IMR-90 (cell line): ENCODE data around the gene NPAS2. TPM values are rescaled to one million over a fixed set of nuclear protein-coding genes. Genes with fewer than 3 reads are reported as not detected.

Experiments used
- ATAC-seq: fragments of 200-7000 bp; cut with Tn5 transposase; 2 replicates; pipeline ENCODE4 v1.9.1; 2020; ENCODE audit warnings: low read depth, mild to moderate bottlenecking, moderate library complexity
- BruUV-seq: library from RNA; stranded (reverse); fragments of 400-500 nt; replicated peaks from 2 replicates; lab custom pipeline; 2021; lab: Mats Ljungman, UMichigan
- CTCF ChIA-PET: fragments of 300-600 bp; formaldehyde crosslinking; extraction: SDS; loops from one replicate; lab custom pipeline; 2021; ENCODE audit warnings: antibody characterized with exemption; lab: Yijun Ruan, JAX
- POLR2A ChIA-PET: fragments of 300-600 bp; sonication (Branson Sonifier 250); formaldehyde crosslinking; loops from one replicate; lab custom pipeline; 2022; ENCODE audit warnings: antibody characterized with exemption; ENCODE audit not compliant: unreplicated experiment; lab: Charles Lee
- DNase-seq: peaks from one replicate; pipeline ENCODE4 v3.0.0; 2013
- H2AFZ ChIP-seq: replicated peaks from 2 replicates; pipeline ENCODE3; 2013; ENCODE audit warnings: low read length, mild to moderate bottlenecking; ENCODE audit not compliant: poor library complexity
- H2AK5ac ChIP-seq: 2 replicates; pipeline ENCODE4 v1.6.1; 2013; ENCODE audit warnings: low read depth, low read length, inconsistent platforms
- H2AK9ac ChIP-seq: replicated peaks from 2 replicates; pipeline ENCODE3; 2013; ENCODE audit warnings: mild to moderate bottlenecking, low read depth, low read length, moderate library complexity; ENCODE audit not compliant: poor library complexity
- H2BK120ac ChIP-seq: 2 replicates; pipeline ENCODE4 v1.6.1; 2013; ENCODE audit warnings: low read depth, low read length, inconsistent platforms
- H2BK15ac ChIP-seq: 3 replicates; pipeline ENCODE4 v1.6.1; 2013; ENCODE audit warnings: low read depth, low read length, inconsistent platforms
- H2BK20ac ChIP-seq: 2 replicates; pipeline ENCODE4 v1.6.1; 2013; ENCODE audit warnings: low read depth, mild to moderate bottlenecking, inconsistent platforms, low read length, moderate library complexity
- H2BK5ac ChIP-seq: 2 replicates; pipeline ENCODE4 v1.6.1; 2013; ENCODE audit warnings: mild to moderate bottlenecking, low read depth, low read length, inconsistent platforms; ENCODE audit not compliant: poor library complexity, severe bottlenecking
- H3K14ac ChIP-seq: replicated peaks from 2 replicates; pipeline ENCODE4 v1.6.1; 2013; ENCODE audit warnings: low read depth, low read length, inconsistent platforms
- H3K18ac ChIP-seq: 2 replicates; pipeline ENCODE4 v1.6.1; 2013; ENCODE audit warnings: low read depth, low read length, control low read depth
- H3K23ac ChIP-seq: 2 replicates; pipeline ENCODE4 v1.6.1; 2013; ENCODE audit warnings: low read depth, low read length, inconsistent platforms
- H3K27ac ChIP-seq: 2 replicates; pipeline ENCODE4 v1.5.1; 2013; ENCODE audit warnings: mild to moderate bottlenecking, control low read depth, low read length; ENCODE audit not compliant: insufficient read depth
- H3K27me3 ChIP-seq: 2 replicates; pipeline ENCODE4 v1.6.1; 2013; ENCODE audit warnings: low read length; ENCODE audit not compliant: control insufficient read depth, insufficient read depth
- H3K36me3 ChIP-seq: 2 replicates; pipeline ENCODE4 v1.6.1; 2013; ENCODE audit warnings: low read length, mixed read lengths; ENCODE audit not compliant: control insufficient read depth, insufficient read depth
- H3K4ac ChIP-seq: 2 replicates; pipeline ENCODE4 v1.6.1; 2013; ENCODE audit warnings: low read depth, low read length, inconsistent platforms
- H3K4me1 ChIP-seq: 2 replicates; pipeline ENCODE4 v1.6.1; 2013; ENCODE audit warnings: low read length, mixed read lengths; ENCODE audit not compliant: control insufficient read depth, insufficient read depth
- H3K4me2 ChIP-seq: 2 replicates; pipeline ENCODE4 v1.6.1; 2013; ENCODE audit warnings: low read depth, mild to moderate bottlenecking, control low read depth, low read length, moderate library complexity
- H3K4me3 ChIP-seq: 2 replicates; pipeline ENCODE4 v1.5.1; 2013; ENCODE audit warnings: low read depth, mild to moderate bottlenecking, control low read depth, low read length, moderate library complexity; ENCODE audit not compliant: insufficient read depth
- H3K56ac ChIP-seq: 2 replicates; pipeline ENCODE4 v1.6.1; 2013; ENCODE audit warnings: low read length, inconsistent platforms; ENCODE audit not compliant: insufficient read depth; ENCODE audit errors: extremely low read depth
- H3K79me1 ChIP-seq, 2 experiments: 2 replicates each; pipeline ENCODE4 v1.6.1; 2013; ENCODE audit warnings: low read length in 2 of 2, inconsistent platforms in 1 of 2, low read depth in 1 of 2
- H3K9ac ChIP-seq: 2 replicates; pipeline ENCODE4 v1.6.1; 2013; ENCODE audit warnings: low read depth, low read length, control low read depth
- H3K9me1 ChIP-seq: 2 replicates; pipeline ENCODE4 v1.6.1; 2013; ENCODE audit warnings: low read length, inconsistent platforms; ENCODE audit not compliant: insufficient read depth
- H3K9me3 ChIP-seq: 2 replicates; pipeline ENCODE4 v1.6.1; 2013; ENCODE audit warnings: low read length; ENCODE audit not compliant: control insufficient read depth, insufficient read depth
- H4K20me1 ChIP-seq: 2 replicates; pipeline ENCODE4 v1.6.1; 2013; ENCODE audit warnings: low read length, inconsistent platforms; ENCODE audit not compliant: insufficient read depth
- H4K5ac ChIP-seq: 2 replicates; pipeline ENCODE4 v1.6.1; 2013; ENCODE audit warnings: mild to moderate bottlenecking, low read depth, low read length, control low read depth
- H4K8ac ChIP-seq, 2 experiments: 2 replicates each; pipeline ENCODE4 v1.6.1; 2013; ENCODE audit warnings: low read depth in 2 of 2, low read length in 2 of 2, control low read depth in 1 of 2, inconsistent platforms in 1 of 2
- H4K91ac ChIP-seq: 2 replicates; pipeline ENCODE4 v1.6.1; 2013; ENCODE audit warnings: low read depth, low read length, inconsistent platforms; ENCODE audit not compliant: insufficient read depth
- BHLHE40 ChIP-seq: fragments of 150-350 bp; IDR thresholded peaks from 2 replicates; pipeline ENCODE4 v1.6.1; 2016; ENCODE audit warnings: mild to moderate bottlenecking, low read depth, low read length
- CEBPB ChIP-seq: IDR thresholded peaks from 2 replicates; pipeline ENCODE4 v1.6.1; 2012; ENCODE audit warnings: low read depth, low read length, improper control_type of control experiment
- CHD1 ChIP-seq: IDR thresholded peaks from 2 replicates; pipeline ENCODE4 v1.6.1; 2012; ENCODE audit warnings: low read depth, low read length, improper control_type of control experiment
- FOS ChIP-seq: fragments of 150-350 bp; IDR thresholded peaks from 2 replicates; pipeline ENCODE4 v1.6.1; 2016; ENCODE audit warnings: low read depth, low read length
- MAFK ChIP-seq: IDR thresholded peaks from 2 replicates; pipeline ENCODE4 v1.6.1; 2012; ENCODE audit warnings: low read depth, low read length, improper control_type of control experiment
- MAZ ChIP-seq: IDR thresholded peaks from 2 replicates; pipeline ENCODE4 v1.6.1; 2012; ENCODE audit warnings: low read depth, mild to moderate bottlenecking, low read length, improper control_type of control experiment, moderate library complexity, borderline replicate concordance
- MXI1 ChIP-seq: IDR thresholded peaks from 2 replicates; pipeline ENCODE4 v1.6.1; 2012; ENCODE audit warnings: low read depth, mild to moderate bottlenecking, low read length, moderate library complexity, borderline replicate concordance
- NFE2L2 ChIP-seq: fragments of 150-350 bp; IDR thresholded peaks from 2 replicates; pipeline ENCODE4 v1.6.1; 2016; ENCODE audit warnings: low read depth, mild to moderate bottlenecking, low read length
- POLR2A ChIP-seq: IDR thresholded peaks from 2 replicates; pipeline ENCODE4 v1.6.1; 2012; ENCODE audit warnings: mild to moderate bottlenecking, low read depth, low read length
- RAD21 ChIP-seq: IDR thresholded peaks from 2 replicates; pipeline ENCODE4 v1.6.1; 2012; ENCODE audit warnings: low read length, improper control_type of control experiment
- RCOR1 ChIP-seq: IDR thresholded peaks from 2 replicates; pipeline ENCODE4 v1.6.1; 2012; ENCODE audit warnings: mild to moderate bottlenecking, low read length, improper control_type of control experiment; ENCODE audit not compliant: insufficient replicate concordance
- RFX5 ChIP-seq: IDR thresholded peaks from 2 replicates; pipeline ENCODE4 v1.8.0; 2012; ENCODE audit warnings: low read depth, mild to moderate bottlenecking, low read length, moderate library complexity
- SMC3 ChIP-seq: fragments of 150-350 bp; IDR thresholded peaks from 2 replicates; pipeline ENCODE4 v1.6.1; 2016; ENCODE audit warnings: low read depth, mild to moderate bottlenecking, antibody characterized with exemption, low read length, moderate library complexity
- WGBS, 2 experiments: methylation state at CpG; one replicate each; pipeline versions ENCODE4 v1.1.5 to v1.1.7; 2013; ENCODE audit warnings: missing lambda C conversion rate in 2 of 2; ENCODE audit not compliant: insufficient read length in 1 of 2; ENCODE audit errors: extremely low coverage in 2 of 2; 5-methylcytosine and 5-hydroxymethylcytosine counted together
- dilution Hi-C: fragments of 300-500 bp; cut with HindIII; formaldehyde crosslinking; loops from one replicate; pipeline ENCODE4 v1.14.3; 2018; ENCODE audit warnings: low sequenced_read_pairs; ENCODE audit not compliant: unreplicated experiment
- in situ Hi-C: fragments of 300-500 bp; cut with MboI; formaldehyde crosslinking; loops from 3 replicates; pipeline ENCODE4 v1.14.3; 2019; ENCODE audit warnings: low sequenced_read_pairs, inconsistent platforms, mixed read lengths
- intact Hi-C: fragments of 100-400 bp; cut with micrococcal nuclease; formaldehyde crosslinking; loops from 2 replicates; pipeline ENCODE4 v1.10.0; 2022
- polyA plus RNA-seq, 3 experiments: library from polyadenylated mRNA; depleted of rRNA; stranded (reverse); fragments of >200 nt; gene quantifications; 2 replicates each; pipeline ENCODE4 v1.2.3, GENCODE V29; 2012; ENCODE audit warnings: low replicate concordance in 1 of 3
- total RNA-seq: library from RNA; depleted of rRNA; stranded (reverse); fragments of >200 nt; gene quantifications from 2 replicates; pipeline ENCODE4 v1.2.3, GENCODE V29; 2012
- TF ChIP-seq, protein P1 (sequence below): conservative IDR thresholded peaks from 2 replicates; pipeline ENCODE4 v1.5.1; 2012; ENCODE audit warnings: mild to moderate bottlenecking, low read depth, low read length, improper control_type of control experiment
- TF ChIP-seq, protein P2 (sequence below): fragments of 150-350 bp; IDR thresholded peaks from 2 replicates; pipeline ENCODE4 v1.6.1; 2016; ENCODE audit warnings: low read depth, mild to moderate bottlenecking, low read length, moderate library complexity, borderline replicate concordance
- TF ChIP-seq, protein P3 (sequence below): fragments of 150-350 bp; IDR thresholded peaks from 2 replicates; pipeline ENCODE4 v1.6.1; 2017; ENCODE audit warnings: mild to moderate bottlenecking, antibody characterized with exemption, low read length, low read depth

The NPAS2 gene
- total and polyA plus RNA-seq, 2 of the 4 experiments (the other 2 are of a cell fraction): 5.2 to 14.8 TPM

DNA sequence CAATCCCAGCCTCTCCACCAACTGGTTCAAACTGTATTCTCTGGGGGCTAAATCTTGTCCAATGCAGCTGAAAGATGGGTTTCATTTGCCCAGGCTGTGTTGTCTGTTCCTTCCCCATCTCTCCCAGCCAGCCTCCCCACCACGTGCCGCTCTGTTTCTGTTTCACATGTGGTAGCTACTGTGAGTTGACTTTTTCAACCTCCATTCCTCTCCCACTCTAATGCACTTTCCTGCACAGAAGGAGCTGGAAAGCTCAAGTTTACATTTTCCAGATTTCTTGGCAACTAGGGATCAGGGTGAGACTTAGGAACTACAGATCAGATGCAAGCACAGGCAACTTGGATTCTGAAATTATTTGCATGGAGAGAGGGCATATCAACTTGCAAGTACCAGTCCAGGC is 19.0 kb upstream of the NPAS2 start:
- no peaks in the 10 kb centered on the region for H3K27me3 ChIP-seq
- H2AK9ac ChIP-seq: no peak overlapping the region
- H3K36me3 ChIP-seq: no peaks in the 10 kb centered on the region
- POLR2A ChIA-PET: interaction anchor here (0.6 kb wide), 1 partner anchor 54 kb away, joined by 3 read pairs; no protein-coding TSS in a partner anchor
- no TSS peak for BruUV-seq
- no peak overlapping the region for H2BK5ac ChIP-seq
- no peak overlapping the region for H4K5ac ChIP-seq
- H2BK15ac ChIP-seq: no peak overlapping the region
- H2BK120ac ChIP-seq: no peak overlapping the region
- 0 out of 2 replicates have a peak, but pooled peaks cover 3% of the 10 kb centered on the region for H3K9me1 ChIP-seq
- H4K20me1 ChIP-seq: no peaks in the 10 kb centered on the region
- H4K91ac ChIP-seq: no peak overlapping the region
- H3K9me3 ChIP-seq: no peaks in the 10 kb centered on the region
- H4K8ac ChIP-seq: no peak overlapping the region
- H2AFZ ChIP-seq: no peak overlapping the region
- intact Hi-C loops: no loop called here
- no peak overlapping the region for H3K23ac ChIP-seq
- in situ Hi-C loops: loop anchor here (25.0 kb wide), 1 partner anchor 189 kb away; no protein-coding TSS in a partner anchor
- CTCF ChIA-PET: interaction anchor here (0.9 to 1.3 kb wide), 2 partner anchors 17 to 34 kb away, joined by 3 to 5 read pairs; no protein-coding TSS in a partner anchor
- H3K56ac ChIP-seq: no peak overlapping the region
- DNase-seq (peak; percentile 63), ATAC-seq (peak; percentile 89)
- peaks cover 6% of the 10 kb centered on the region; the same call in 1 of the 2 replicates for H3K4me1 ChIP-seq
- TF ChIP-seq, protein P1, sequence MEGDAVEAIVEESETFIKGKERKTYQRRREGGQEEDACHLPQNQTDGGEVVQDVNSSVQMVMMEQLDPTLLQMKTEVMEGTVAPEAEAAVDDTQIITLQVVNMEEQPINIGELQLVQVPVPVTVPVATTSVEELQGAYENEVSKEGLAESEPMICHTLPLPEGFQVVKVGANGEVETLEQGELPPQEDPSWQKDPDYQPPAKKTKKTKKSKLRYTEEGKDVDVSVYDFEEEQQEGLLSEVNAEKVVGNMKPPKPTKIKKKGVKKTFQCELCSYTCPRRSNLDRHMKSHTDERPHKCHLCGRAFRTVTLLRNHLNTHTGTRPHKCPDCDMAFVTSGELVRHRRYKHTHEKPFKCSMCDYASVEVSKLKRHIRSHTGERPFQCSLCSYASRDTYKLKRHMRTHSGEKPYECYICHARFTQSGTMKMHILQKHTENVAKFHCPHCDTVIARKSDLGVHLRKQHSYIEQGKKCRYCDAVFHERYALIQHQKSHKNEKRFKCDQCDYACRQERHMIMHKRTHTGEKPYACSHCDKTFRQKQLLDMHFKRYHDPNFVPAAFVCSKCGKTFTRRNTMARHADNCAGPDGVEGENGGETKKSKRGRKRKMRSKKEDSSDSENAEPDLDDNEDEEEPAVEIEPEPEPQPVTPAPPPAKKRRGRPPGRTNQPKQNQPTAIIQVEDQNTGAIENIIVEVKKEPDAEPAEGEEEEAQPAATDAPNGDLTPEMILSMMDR: no peak
- TF ChIP-seq CHD1 (no peak), NFE2L2 (no peak), MAZ (no peak), RAD21 (no peak), MXI1 (peak; percentile 67; the same call in 1 of the 2 replicates), CEBPB (no peak), SMC3 (no peak), RCOR1 (no peak), RFX5 (no peak), FOS (no peak), BHLHE40 (peak; percentile 52; the same call in 1 of the 2 replicates), MAFK (no peak), POLR2A (no peak)
- TF ChIP-seq, protein P2, sequence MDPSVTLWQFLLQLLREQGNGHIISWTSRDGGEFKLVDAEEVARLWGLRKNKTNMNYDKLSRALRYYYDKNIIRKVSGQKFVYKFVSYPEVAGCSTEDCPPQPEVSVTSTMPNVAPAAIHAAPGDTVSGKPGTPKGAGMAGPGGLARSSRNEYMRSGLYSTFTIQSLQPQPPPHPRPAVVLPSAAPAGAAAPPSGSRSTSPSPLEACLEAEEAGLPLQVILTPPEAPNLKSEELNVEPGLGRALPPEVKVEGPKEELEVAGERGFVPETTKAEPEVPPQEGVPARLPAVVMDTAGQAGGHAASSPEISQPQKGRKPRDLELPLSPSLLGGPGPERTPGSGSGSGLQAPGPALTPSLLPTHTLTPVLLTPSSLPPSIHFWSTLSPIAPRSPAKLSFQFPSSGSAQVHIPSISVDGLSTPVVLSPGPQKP: no peak
- TF ChIP-seq, protein P3, sequence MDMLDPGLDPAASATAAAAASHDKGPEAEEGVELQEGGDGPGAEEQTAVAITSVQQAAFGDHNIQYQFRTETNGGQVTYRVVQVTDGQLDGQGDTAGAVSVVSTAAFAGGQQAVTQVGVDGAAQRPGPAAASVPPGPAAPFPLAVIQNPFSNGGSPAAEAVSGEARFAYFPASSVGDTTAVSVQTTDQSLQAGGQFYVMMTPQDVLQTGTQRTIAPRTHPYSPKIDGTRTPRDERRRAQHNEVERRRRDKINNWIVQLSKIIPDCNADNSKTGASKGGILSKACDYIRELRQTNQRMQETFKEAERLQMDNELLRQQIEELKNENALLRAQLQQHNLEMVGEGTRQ: peak; percentile 57; the same call in 1 of the 2 replicates
- H3K4me3 ChIP-seq: no peak overlapping the region
- no peak overlapping the region; the same call in 1 of the 2 replicates for H3K14ac ChIP-seq
- no peak overlapping the region for H3K4me2 ChIP-seq
- no peak overlapping the region for H2BK20ac ChIP-seq
- H2AK5ac ChIP-seq: no peak overlapping the region
- H3K9ac ChIP-seq: no peak overlapping the region
- dilution Hi-C loops: no loop called here
- H3K27ac ChIP-seq: no peak overlapping the region
- no peak overlapping the region for H3K4ac ChIP-seq
- H3K79me1 ChIP-seq: no peaks in the 10 kb centered on the region
- 10% methylated on average over 2 of the region's 2 CpGs; no CpG with 5 or more reads in 1 of the 2 experiments for WGBS, 2 experiments
- H3K18ac ChIP-seq: 0 out of 2 replicates have a peak overlapping the region, but pooled peaks have one; percentile 31
